ENCODE data around the gene CDC40.

CDC40 gene

DNA sequence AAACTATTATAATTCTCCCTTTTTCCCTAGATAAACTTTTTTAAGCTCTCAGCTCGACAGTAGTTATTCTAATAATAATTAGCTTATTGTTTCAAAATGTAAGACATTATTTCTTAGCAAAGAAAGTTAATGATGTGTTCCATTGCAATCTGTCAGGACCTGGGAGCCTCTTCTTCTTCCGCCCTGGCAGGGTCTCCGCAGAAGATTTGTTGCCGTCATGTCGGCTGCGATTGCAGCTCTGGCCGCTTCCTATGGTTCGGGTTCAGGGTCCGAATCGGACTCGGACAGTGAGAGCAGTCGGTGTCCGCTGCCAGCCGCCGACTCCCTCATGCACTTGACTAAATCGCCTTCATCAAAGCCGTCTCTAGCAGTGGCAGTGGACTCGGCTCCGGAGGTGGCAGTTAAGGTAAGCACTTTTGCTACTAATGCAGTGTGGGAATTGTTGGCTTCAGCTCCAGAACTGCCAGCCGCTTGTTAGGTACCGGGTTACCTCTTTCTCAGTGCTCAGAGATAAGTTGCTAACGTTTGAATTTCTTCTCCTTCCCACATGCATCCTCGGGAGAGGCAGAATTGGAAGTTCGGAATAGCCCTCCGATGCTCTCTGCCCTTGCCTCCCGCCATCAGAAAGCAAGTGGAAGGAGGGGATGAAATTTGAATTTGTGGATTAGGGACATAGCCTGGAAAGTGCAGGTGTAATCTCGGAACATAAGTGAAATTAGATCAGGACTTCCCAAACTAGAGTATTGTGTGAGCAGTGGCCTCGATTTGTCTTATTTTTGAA, at the start of gene CDC40:
CDC40 (plus strand) TSS at position 200 of the 781 bp plus-strand sequence; CDS start at position 218, 18 bp downstream.
- no peak for DNase-seq

- DNase-seq: no peak
Observed at GRCh38 chr6:110137924-110138887, 42.0 kb upstream of the CDC40 start.

DNA sequence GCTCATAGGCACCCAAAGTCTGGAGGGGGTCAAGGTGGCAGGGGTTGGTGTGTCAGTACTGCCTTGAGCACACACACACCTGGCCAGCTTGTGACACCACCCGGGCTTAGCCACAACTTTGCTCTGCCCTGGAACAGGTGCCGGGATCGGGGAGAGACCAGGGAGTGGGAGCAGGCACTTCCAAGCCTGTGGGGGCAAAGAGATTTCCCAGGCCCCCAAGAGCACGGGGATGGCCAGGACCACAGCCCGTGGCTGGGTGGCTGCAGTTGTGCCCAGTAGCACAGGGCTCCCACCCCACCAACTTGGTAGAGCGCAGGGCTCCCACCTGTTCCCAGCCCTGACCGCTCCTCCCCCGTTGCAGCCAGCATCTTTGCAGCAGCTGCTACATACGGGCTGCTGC, 41.2 kb upstream of the CDC40 start:
- no peak for DNase-seq

GRCh38 chr6:110140650-110141049, 39.6 kb upstream of the CDC40 start:
- DNase-seq: peak; percentile 45

DNA sequence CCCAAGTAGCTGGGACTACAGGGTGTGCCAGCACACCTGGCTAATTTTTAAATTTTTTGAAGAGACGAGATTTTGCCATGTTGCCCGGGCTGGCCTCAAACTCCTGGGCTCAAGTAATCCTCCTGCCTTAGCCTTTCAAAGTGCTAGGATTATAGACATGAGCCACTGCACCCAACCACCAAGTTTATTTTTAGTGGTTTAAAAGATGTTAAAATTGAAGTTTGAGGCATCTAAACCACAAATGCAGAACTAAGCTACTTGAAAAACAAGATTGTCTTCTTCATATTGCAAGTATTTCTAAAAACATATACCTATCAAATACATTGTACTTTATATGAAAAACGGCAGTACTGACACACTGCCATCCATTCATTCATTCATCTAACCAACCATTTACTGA, 32.4 kb upstream of the CDC40 start:
- DNase-seq: no peak

DNA sequence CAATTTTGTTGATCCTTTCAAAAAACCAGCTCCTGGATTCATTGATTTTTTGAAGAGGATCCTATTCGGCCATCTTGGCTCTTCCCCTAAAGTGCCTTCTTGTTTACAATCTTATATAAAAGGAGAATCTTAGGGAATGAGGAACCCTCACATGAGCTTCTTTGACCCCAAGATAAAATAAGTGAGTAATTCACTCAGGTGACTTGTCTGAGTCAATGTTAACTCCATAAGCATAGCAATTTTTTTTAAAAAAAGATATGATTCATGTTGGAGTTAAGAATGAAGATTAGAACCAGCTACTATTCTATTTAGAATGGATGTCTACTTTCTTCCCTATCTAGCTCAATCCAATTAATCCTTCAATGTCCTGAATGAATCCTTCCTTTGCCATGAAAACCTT, 21.7 kb upstream of the CDC40 start:
- DNase-seq: peak; percentile 54

DNA sequence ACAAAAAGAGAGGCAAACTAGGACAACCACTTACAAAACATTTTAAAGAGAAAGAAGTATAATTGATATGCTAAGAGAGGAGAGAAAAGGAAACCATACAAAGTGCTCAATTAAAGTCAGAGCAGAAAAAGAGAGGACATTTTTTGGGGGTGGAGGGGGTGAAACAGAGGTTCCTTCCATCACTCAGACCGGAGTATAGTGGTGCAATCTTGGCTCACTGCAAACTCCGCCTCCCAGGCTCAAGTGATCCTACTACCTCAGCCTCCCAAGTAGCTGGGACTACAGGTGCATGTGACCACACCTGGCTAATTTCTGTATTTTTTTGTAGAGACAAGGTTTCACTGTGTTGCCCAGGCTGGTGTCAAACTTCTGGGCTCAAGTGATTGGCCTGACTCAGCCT, 10.1 kb upstream of the CDC40 start:
- DNase-seq: no peak

DNA sequence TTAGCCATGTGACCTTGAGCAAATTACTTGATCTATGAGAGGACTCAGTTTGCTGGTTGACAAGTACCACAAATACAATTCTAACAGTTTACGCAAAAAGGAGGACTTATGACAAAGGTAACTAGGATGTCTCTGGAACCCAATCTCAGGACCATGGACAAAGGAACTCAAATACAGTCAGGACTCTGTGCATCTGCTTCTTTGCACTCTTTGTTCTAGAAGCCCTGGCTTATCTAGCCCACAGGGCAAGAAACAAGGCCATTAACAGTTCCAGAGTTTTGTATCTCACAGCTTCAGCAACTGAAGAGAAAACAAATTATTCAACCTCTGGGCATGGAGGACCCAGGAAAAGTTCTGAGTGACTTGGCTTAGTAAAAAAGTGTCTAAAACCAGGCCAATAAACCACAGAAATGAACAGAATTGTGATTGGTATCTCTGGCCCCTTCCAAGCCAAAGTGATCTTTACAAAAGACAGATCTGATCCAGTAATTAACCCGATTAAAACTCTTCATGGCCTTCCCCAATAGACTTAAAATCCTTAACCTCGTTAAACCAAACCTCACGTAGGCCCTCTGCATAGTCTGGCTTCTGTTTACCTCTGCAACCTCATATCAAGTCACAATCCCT, 6.6 kb upstream of the CDC40 start:
- DNase-seq: no peak

GRCh38 chr6:110178626-110179405, 1.4 kb upstream of the CDC40 start:
- peak; percentile 62 for DNase-seq

GRCh38 chr6:110179406-110180227, 610 bp upstream of the CDC40 start, which contains the start of gene WASF1:
TSS of gene WASF1 (minus strand) at chr6:110179670. CDS start at chr6:110127601, 52,069 bp downstream.
- DNase-seq: peak; percentile 95

GRCh38 chr6:110181131-110182030, 1.2 kb downstream of the CDC40 start:
- DNase-seq: no peak

DNA sequence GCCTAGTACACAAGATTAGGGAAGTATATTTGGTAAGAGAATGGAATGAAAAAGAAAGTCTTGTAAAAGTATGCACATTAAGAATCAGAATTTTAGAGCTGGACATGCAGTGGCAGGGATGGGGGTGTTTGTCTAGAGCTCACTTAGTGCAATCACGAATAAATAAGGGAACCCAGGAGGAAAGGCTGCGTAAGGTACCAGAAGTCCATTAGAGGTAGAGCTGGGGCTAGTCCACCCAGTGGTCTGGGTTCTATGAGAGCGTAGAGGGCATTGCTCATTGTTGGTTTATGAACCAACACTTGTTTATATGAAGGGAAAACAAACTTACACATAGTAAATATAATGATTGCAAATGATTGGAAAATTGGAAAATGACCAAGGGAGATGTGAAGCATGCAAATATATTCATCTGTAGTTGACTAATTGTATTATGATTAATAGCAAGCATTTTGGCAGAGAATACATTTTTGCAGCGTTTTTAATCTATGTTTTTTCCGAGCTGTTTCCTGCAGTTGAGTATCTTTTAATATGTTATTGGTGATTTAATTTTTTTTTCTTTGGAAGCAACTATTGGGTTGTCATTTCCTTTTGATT, 3.2 kb downstream of the CDC40 start:
- no peak for DNase-seq

DNA sequence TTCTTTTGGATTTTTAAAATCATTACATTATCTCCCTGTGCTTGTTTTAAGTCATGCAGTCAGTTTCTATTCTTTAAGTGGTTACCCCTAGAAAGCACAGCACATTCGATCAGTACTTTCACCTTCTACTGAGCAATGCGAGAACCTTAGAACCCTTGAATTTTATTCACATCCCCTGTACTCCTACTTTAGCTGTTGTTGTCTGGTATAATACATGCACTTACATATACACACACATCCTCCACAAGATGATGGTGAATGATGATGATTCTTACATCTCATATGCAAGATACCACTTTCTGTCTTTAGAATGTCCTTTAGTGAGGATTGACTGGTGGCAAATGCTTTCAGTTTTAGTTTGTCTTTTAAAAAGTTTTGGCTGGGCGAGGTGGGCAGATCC, 5.7 kb downstream of the CDC40 start:
- DNase-seq: no peak

DNA sequence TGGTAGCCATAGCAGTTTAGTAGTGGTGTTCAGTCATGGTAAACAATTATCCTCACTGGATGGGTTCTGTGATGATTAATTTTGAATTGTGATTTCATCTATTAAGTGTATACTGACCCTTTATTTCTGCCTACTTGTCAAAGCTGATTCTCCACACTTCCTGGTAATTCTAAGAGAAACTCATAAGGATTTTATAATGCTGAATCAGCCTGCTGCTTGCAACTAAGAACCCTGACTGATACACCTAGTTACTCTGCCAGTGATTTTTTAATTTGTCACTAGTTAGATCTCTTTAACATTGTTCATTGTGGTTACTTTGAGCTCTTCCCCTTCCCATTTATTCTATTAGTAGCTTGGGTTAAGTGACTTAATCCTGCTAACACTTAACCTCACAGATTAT, 8.6 kb downstream of the CDC40 start:
- no peak for DNase-seq

GRCh38 chr6:110190726-110191125, 10.5 kb downstream of the CDC40 start:
- no peak for DNase-seq

- no peak for DNase-seq
Observed at GRCh38 chr6:110191477-110191876, 11.2 kb downstream of the CDC40 start.

DNA sequence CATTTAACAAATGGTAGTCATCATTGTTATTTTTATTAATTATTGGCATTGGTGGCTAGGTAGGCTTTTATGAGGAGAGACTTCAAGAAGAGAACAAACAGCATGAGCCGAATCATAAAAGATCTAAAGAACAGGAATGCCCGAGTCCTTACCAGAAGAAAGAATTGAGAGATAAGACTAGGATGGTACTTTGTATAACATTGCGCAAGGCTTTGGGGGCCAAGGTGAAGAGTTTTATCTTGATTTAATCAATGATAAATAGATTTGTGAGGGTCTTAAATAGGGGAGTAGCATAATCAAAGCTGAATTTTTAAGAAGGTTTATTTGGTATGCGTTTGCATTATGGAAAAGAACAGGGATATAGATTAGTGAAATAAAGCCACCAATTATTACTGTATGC, 15.4 kb downstream of the CDC40 start:
- no peak for DNase-seq

- no peak for DNase-seq
Observed at GRCh38 chr6:110196874-110197273, 16.6 kb downstream of the CDC40 start.

- no peak for DNase-seq
Observed at GRCh38 chr6:110198561-110198960, 18.3 kb downstream of the CDC40 start.

All from NCI-H226 (cell line).